HG03469 (cell line): ENCODE measurements around the gene CEACAM16.

Experiments used
- ATAC-seq: cut with Tn5 transposase; IDR thresholded peaks from one replicate; pipeline ENCODE4 v1.9.1; 2021; ENCODE audit warnings: mild to moderate bottlenecking, moderate library complexity, moderate number of reproducible peaks; ENCODE audit not compliant: unreplicated experiment

Gene CEACAM16

GRCh38 chr19:44723299-44723951, 24.5 kb downstream of the CEACAM16 start:
- no peak for ATAC-seq

- ATAC-seq, result no peak
Measured at GRCh38 chr19:44723952-44724319, 25.0 kb downstream of the CEACAM16 start.

DNA sequence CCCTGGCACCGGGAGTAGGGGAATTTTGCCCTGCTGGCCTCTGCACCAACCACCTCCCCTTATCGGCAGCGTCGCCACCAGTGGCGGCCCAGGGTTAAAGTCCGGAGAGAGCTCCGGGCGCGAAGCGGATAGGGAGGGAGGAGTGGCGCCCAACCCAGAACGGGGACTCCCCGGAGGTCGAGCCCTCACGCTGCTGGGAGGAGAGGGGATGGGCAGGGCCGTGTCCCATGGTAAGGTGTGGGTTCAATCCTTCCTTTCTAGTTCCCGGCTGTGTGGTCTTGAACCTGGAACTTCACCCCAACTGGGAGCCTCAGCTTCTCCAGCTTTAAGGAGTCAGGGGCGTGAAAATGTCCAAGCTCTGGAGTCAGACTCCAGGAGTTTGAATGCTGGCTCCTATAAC, 26.3 kb downstream of the CEACAM16 start:
- no peak for ATAC-seq

DNA sequence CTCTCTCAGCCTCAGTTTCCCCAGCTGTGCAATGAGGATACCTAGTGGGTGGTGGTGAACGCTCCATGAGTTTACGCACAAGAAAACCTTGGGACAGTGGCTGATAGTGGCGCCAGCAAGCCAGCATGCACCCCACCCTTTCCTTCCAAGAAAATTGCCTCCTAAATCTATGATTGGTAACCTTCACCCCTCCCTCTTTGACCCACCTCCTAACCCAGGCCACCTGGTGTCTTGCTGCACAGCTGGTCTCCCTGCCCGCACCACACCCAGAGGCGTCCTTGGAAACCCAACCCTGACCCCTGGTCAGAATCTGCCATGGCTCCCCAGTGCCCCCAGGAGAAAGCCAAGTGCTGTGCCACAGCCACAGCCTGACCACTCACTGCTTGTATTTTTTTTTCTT, 26.7 kb downstream of the CEACAM16 start:
- no peak for ATAC-seq

GRCh38 chr19:44726465-44726864, 27.5 kb downstream of the CEACAM16 start:
- ATAC-seq, result no peak

DNA sequence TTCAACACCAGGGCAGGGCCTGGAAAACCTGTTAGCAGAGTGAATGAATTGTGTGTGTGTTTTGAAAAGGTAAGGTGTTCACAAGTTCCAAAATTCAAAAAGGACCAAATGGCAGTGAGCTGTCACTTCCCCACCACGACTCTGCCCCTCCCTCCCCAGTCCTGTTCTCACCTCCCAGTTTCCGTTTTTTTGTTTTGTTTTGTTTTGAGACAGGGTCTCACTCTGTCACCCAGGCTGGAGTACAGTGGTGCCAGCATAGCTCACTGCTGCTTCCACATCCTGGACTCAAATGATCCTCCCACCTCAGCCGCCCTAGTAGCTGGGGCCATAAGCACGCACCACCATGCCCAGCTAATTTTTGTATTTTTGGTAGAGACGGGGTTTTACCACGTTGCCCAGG, 29.2 kb downstream of the CEACAM16 start:
- no peak for ATAC-seq

GRCh38 chr19:44729516-44730033, 30.6 kb downstream of the CEACAM16 start:
- ATAC-seq, result no peak

DNA sequence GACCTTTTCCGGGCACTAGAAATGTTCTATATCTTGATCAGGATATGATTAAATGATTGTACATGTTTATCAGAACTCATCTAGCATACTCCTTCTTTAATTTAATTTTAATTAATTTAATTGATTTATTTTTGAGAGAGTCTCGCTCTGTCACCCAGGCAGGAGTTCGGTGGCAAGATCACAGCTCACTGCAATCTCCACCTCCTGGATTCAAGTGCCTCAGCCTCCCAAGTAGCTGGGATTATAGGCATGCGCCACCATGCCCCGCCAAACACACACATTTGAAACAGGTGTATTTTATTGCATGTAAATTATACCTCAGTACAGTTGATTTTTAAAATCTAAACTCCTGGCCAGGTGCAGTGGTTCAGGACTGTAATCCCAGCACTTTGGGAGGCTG, 32.1 kb downstream of the CEACAM16 start:
- ATAC-seq, result no peak

- ATAC-seq, result no peak
Measured at GRCh38 chr19:44731622-44732021, 32.7 kb downstream of the CEACAM16 start.

DNA sequence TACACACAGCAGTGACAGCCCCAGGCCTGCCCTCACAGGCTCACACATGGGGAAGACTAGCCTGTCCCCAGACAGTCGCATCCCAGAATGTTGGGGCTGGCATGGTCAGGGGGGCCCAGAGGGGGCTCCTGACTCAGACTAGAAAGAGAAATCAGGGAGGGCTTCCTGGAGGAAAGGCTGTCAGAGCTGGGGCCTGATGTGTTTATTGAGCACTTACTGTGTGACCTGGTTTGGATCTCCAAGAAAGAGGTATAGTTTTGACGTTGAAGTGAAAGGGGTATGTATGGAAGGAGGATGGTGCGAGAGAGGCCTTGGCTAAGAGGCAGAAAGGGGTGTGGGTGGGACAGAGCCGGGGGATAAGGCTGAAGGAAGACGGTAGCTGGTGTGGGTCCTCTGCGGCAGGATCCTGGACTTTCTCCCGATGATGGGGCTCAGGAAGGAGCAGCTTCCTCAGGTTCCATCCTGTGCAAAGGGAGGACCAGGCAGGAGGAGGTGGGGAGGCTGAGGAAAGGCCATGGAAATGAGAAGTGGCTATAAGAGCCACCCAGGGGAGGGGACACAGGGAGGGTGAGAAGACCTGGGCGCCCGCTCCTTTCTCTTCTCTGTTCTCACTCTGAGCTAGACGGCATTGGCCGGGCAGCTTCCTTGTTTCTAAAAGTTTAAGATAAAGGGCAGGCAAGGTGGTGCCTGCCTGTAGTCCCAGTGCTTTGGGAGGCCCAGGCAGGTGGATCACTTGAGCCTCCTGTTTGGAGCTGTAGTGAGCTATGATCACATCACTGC, 33.5 kb downstream of the CEACAM16 start:
- no peak for ATAC-seq

DNA sequence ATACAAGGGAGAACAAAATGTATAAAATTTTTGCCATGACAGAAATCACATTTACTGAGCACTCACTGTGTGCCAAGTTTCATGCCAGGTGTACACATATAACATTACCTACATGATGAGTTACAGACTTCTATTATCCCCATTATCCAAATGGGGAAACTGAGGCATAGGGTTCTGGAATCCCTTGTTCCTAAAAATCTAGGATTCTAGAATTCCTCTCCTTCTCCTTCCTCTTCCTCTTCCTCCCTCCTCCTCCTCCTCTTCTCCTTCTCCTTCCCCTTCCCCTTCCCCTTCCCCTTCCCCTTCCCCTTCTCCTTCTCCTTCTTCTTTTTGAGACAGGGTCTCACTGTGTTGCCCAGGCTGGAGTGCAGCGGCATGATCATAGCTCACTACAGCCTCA, 35.4 kb downstream of the CEACAM16 start:
- no peak for ATAC-seq

- no peak for ATAC-seq
Measured at GRCh38 chr19:44735011-44735410, 36.1 kb downstream of the CEACAM16 start.

DNA sequence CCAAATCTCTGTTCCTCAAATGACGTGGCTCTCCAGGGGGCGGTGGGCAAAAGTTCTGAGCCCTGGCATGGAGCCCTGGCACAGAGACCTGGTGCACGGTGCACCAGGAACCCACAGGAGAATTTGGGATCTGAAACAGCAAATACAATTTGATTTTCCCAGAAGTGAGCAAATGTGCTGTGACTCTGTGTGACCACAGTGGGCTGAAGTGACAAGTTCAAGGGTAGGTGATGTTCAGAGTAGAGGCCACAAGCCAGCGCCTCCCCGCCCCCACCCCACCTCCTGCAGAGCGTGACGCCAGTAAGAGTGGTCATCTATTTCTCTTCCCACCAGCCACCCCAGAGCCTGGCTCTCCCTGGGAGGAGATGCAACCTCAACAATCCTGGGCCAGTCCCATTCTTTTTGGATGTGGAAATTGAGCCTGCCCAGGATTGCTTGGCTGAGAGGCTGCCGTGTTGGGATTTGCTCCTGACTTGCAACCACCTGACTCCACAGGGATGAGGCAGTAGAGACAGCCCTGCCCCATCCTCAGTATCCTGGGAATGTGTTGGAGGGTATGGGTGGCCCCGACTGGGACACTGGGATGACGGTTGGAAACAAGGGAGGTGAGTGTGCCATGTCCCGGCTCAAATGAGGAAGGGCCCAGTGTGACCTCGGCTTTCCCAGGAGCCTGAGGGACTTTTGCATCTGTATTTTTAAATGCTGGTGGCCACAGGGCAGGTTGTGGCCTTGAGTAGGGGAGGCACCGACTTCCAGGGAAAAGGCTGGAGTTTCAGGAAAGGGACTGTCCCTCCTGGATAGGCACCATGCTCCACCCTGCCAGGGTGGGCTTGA, 38.5 kb downstream of the CEACAM16 start:
- no peak for ATAC-seq

DNA sequence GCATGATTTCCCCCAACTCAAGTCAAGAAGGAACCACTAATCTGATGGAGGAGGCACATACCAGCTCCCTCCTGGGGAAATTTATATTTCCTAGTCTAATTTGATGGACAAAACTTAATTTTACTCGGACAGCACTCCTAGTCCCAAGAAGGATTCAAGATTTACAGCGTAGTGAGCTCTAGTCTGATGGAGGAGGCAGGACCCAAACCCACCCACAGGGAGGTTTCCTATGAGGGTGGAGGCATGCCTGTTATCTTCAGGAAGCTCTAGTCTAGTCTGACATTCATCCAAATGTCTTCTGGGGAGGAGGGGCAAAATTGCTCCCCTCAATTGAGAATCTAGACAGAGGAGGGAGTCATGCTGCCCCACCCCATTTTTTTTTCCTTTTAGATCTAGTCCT, 39.2 kb downstream of the CEACAM16 start:
- ATAC-seq, result no peak

DNA sequence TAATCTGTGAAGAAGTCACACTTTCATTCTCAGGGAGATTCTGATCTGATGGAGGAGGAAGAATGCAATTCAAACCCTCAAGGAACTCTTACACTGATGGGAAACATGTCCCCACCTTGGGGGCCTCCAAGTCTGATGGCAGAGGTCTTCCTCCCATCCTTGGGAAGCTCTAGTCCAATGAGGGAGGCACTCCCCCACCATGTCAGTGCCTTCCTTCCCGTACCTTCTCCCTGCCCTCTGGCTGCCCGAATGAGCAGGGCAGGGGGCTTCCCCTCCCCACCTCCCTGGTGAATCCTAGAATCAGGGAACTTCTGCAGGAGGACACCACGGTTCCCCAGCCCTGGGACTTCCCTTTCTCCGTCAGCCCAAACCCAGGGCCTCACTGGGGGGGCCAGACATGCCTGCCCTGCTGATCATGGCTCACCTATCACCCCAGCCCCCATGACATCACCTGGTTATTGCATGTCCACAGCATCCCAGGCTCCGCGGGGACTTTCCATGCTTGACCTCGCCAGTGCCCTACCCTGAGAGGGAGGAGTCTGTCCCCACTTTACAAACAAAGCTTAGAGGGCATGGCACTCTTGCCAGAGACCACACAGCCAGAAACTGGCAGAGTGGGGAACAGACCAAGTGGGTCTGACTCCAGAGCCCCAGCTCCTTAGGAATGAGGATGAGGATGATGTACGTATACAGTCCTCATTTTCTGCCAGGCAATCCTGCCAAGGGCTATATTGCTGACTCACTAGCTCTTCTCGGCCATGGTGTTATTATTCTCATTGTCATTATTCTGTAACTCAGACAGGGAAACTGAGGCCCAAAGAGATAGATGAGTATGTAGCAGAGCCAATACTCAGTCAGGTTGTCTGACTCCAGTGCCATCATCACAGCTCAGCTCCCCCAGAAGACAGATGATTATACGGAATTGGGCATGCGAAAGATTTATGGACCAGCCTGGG, 39.9 kb downstream of the CEACAM16 start:
- no peak for ATAC-seq

- ATAC-seq, result no peak
Measured at GRCh38 chr19:44740351-44740824, 41.4 kb downstream of the CEACAM16 start.

- ATAC-seq, result no peak
Measured at GRCh38 chr19:44741258-44741731, 42.3 kb downstream of the CEACAM16 start.

DNA sequence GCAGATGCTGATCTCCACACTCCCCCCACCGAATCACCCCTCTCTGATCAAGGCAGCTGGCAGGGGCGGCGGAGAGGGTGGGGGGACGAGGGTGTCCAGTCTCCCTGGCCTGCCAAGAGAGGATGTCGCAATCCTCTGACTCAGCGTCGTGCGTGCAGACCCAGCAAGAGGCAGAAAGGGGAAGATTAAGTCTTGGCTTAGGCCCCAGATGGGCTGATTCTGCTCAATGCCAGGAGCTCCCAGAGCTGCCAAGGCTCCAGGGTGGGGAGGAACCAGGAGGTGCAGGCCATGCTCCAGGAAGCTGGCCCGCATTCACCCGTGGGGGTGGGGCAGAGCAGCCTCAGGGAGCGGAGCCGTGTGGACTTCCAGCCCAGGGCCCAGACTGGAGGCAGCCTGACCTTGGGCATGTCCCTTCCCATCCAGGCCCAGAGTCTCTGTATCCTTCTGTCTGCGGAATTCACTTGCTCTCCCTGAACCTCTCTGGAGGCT, 42.9 kb downstream of the CEACAM16 start:
- ATAC-seq, result no peak

DNA sequence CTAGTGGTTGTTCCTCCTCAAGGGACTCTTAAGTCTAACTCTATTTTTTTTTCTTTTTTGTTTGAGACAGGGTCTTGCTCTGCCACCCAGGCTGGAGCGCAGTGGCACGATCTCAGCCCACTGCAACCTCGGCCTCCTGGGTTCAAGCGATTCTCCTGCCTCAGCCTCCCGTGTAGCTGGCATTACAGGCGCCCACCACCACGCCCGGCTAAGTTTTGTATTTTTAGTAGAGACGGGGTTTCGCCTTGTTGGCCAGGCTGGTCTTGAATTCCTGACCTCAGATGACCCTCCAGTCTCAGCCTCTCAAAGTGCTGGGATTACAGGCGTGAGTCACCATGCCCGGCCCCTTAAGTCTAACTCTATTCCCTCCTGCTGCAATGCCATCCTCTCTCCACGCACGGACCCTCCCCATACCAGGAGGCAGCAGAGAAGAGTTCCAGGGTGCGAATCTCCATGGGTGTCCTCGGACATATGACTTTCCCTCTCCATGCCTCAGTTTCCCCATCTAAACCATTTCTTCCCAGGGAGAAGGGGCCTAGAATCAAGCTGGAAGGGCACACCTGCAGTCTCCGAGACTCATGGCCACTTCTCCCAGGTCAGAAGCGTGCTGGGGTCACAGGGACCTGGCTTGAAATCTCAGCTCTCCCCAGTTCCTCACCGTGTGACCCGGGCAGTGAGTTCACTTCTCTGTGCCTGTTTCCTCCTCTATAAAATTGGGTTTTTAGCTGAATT, 43.5 kb downstream of the CEACAM16 start:
- no peak for ATAC-seq
